Neural progenitor cell (in vitro differentiated cells): ENCODE results near the gene MAP2K7. TPM values are rescaled to one million over a fixed set of nuclear protein-coding genes. Genes with fewer than 3 reads are reported as not detected.

Source experiments
- DNase-seq: peaks from one replicate; pipeline ENCODE4 v3.0.0-alpha.2; 2016; ENCODE audit warnings: low spot score
- H2AFZ ChIP-seq: fragments of 200-600 bp; sonication (generic); replicated peaks from 2 replicates; pipeline ENCODE4 v1.6.1; 2016; ENCODE audit warnings: antibody characterized with exemption
- H3F3A ChIP-seq: fragments of 200-600 bp; sonication (generic); 2 replicates; pipeline ENCODE4 v1.6.1; 2016; ENCODE audit warnings: antibody characterized with exemption, low read depth
- H3K27ac ChIP-seq: fragments of 200-600 bp; sonication (generic); 2 replicates; pipeline ENCODE4 v1.5.1; 2016; ENCODE audit warnings: mild to moderate bottlenecking
- H3K27me3 ChIP-seq: fragments of 200-600 bp; sonication (generic); 2 replicates; pipeline ENCODE4 v1.6.1; 2016; ENCODE audit warnings: mild to moderate bottlenecking, moderate library complexity
- H3K36me3 ChIP-seq: fragments of 200-600 bp; sonication (generic); 2 replicates; pipeline ENCODE4 v1.5.1; 2016
- H3K4me1 ChIP-seq: fragments of 200-600 bp; sonication (generic); 2 replicates; pipeline ENCODE4 v1.6.1; 2016; ENCODE audit warnings: mixed run types
- H3K4me2 ChIP-seq: fragments of 200-600 bp; sonication (generic); 2 replicates; pipeline ENCODE4 v1.6.1; 2016
- H3K4me3 ChIP-seq: fragments of 200-600 bp; sonication (generic); 2 replicates; pipeline ENCODE4 v1.5.1; 2016
- H3K79me2 ChIP-seq: fragments of 200-600 bp; sonication (generic); 2 replicates; pipeline ENCODE4 v1.6.1; 2016; ENCODE audit warnings: low read depth
- H3K9ac ChIP-seq: fragments of 200-600 bp; sonication (generic); 2 replicates; pipeline ENCODE4 v1.6.1; 2016
- H3K9me3 ChIP-seq: fragments of 200-600 bp; sonication (generic); 2 replicates; pipeline ENCODE4 v1.5.1; 2016; ENCODE audit warnings: low read depth
- H4K20me1 ChIP-seq: fragments of 200-600 bp; sonication (generic); 2 replicates; pipeline ENCODE4 v1.6.1; 2016; ENCODE audit warnings: low read depth
- H3K27ac Mint-ChIP-seq: 3 replicates; pipeline ENCODE4 v1.8.0; 2021; ENCODE audit warnings: mixed read lengths
- H3K27me3 Mint-ChIP-seq: 2 replicates; pipeline ENCODE4 v1.8.0; 2022; ENCODE audit warnings: low read depth, mild to moderate bottlenecking, inconsistent platforms, moderate library complexity, mixed read lengths; ENCODE audit not compliant: insufficient read depth
- H3K36me3 Mint-ChIP-seq: 3 replicates; pipeline ENCODE4 v1.8.0; 2021; ENCODE audit warnings: mixed read lengths
- H3K4me1 Mint-ChIP-seq: 3 replicates; pipeline ENCODE4 v1.8.0; 2021; ENCODE audit warnings: mixed read lengths
- H3K4me3 Mint-ChIP-seq: 3 replicates; pipeline ENCODE4 v1.8.0; 2021; ENCODE audit warnings: mild to moderate bottlenecking, moderate library complexity, mixed read lengths
- H3K9me3 Mint-ChIP-seq: 3 replicates; pipeline ENCODE4 v1.8.0; 2020; ENCODE audit warnings: mixed read lengths
- CTCF ChIP-seq: fragments of 200-600 bp; sonication (generic); IDR thresholded peaks from 2 replicates; pipeline ENCODE4 v1.5.1; 2017; ENCODE audit warnings: antibody characterized with exemption, mild to moderate bottlenecking
- EZH2 ChIP-seq: fragments of 200-600 bp; sonication (generic); IDR thresholded peaks from 2 replicates; pipeline ENCODE4 v1.6.1; 2017; ENCODE audit warnings: antibody characterized with exemption, mild to moderate bottlenecking, moderate library complexity
- EZH2phosphoT487 ChIP-seq: fragments of 200-600 bp; sonication (generic); IDR thresholded peaks from 2 replicates; pipeline ENCODE4 v1.6.1; 2017; ENCODE audit warnings: antibody characterized with exemption
- total RNA-seq: library from RNA; depleted of rRNA; stranded (reverse); fragments of >200 nt; gene quantifications from 2 replicates; pipeline ENCODE4 v1.2.3, GENCODE V29; 2015; ENCODE audit warnings: low replicate concordance

The MAP2K7 gene
- total RNA-seq, 1 donor from 2014 or later, result 14.4 TPM

DNA sequence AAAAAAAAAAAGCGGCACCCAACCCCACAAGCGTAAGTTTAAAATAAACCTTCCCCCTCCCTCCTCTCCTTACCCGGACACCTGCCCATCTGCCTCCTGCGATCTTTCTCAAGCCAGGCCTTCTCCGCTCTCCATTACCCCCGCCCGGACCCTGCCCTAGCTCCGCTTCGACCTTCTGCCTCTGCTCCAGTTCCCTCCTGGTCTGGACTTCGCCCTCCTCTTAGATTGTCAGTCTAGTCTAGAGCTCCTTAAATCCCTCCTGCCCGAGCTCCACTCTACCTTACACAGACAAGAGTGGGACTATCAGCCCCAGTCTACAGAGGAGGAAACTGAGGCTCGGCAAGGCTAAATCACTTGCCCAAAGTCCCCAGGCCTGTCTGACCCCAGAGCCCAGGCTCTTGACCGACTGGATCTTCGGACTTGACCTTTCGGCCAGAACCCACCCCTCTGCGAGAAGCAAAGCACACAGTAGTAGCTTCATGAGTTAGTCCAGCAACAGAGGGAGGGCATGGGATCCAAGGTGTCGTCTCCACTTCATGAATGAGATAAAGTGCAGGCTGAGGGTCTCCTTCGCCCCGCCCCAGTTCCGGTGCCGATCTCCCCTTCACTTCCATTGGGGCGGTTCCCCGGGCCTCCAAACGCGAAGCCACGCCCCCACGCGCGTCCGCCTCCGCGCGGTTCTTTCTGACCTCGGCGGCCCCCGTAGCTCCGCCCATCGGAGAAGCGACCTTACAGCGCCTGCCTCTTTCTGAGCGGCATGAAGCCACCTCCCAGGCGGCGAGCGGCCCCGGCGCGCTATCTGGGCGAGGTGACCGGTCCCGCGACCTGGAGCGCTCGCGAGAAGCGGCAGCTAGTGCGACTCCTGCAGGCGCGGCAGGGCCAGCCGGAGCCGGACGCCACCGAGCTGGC, 16.2 kb downstream of the MAP2K7 start, which contains the start of gene SNAPC2:
TSS of gene SNAPC2 (plus strand) at position 729 of the 909 bp plus-strand sequence. CDS start at position 758, 29 bp downstream.
- TF ChIP-seq EZH2phosphoT487 (no peak), CTCF (peak; percentile 25)
- peaks cover 36% of the 10 kb centered on the region for H3K27me3 Mint-ChIP-seq
- peaks cover 3% of the 10 kb centered on the region for H3K36me3 Mint-ChIP-seq
- no peaks in the 10 kb centered on the region for H3K36me3 ChIP-seq
- H3K9me3 ChIP-seq, result no peaks in the 10 kb centered on the region
- H3K27ac ChIP-seq, result peak within 1 kb of the TSS; percentile 66
- H2AFZ ChIP-seq, result peak within 1 kb of the TSS; percentile 54
- H3K9ac ChIP-seq, result no peak within 1 kb of the TSS
- peak within 1 kb of the TSS; percentile 77 for H3K4me2 ChIP-seq
- H3K27ac Mint-ChIP-seq, result no peak within 1 kb of the TSS
- H3K27me3 ChIP-seq, result peaks cover 49% of the 10 kb centered on the region
- no peaks in the 10 kb centered on the region for H3K9me3 Mint-ChIP-seq
- peak; percentile 97 for DNase-seq
- peak within 1 kb of the TSS; percentile 87 for H3K4me3 Mint-ChIP-seq
- peaks cover 15% of the 10 kb centered on the region for H3K4me1 ChIP-seq
- H3K4me1 Mint-ChIP-seq, result peaks cover 39% of the 10 kb centered on the region
- peaks cover 49% of the 10 kb centered on the region for H4K20me1 ChIP-seq
- H3K4me3 ChIP-seq, result peak within 1 kb of the TSS; percentile 75
- H3K79me2 ChIP-seq, result peaks cover 7% of the 10 kb centered on the region
- H3F3A ChIP-seq, result peaks cover 53% of the 10 kb centered on the region

DNA sequence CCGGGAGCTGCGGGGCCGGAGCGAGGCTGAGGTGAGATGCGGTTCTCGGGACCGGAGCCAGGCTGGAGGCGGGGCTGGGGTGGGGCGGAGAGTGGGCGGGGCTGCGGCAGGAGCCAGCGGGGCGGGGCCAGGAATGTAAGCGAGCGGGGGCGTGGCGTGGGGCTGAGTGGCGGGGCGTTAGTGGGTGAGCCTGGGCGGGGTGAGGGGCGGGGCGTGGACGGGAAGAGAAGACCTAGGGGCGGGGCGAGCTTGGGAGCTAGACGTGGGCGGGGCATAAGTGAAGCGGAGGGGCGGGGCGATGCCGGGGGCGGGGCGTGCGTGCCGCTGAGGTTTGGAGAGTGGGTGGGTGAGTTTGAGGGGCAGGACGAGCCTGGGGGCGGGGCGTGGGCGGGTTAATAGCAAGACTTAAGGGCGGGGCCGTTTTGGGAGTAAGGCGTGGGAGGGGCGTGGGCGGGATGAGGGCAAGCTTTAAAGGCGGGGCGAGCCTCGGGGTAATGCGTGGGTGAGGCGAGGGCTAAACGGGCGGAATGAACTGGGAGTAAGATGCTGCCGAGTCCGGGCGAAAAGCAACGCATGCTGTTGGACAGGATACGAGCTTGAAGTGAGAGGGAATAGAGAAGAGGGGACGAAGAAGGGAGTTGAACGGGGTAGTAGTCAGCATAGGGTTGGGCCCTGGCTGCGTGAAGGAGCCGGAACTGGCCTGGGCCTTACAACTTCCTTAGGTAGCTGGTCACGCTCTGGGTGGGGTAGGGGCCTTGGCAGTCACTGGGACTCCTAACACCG, 17.0 kb downstream of the MAP2K7 start:
- no peak overlapping the region for H3K27ac Mint-ChIP-seq
- no peak overlapping the region for H3K9ac ChIP-seq
- no peaks in the 10 kb centered on the region for H3K36me3 ChIP-seq
- peaks cover 3% of the 10 kb centered on the region for H3K36me3 Mint-ChIP-seq
- peaks cover 50% of the 10 kb centered on the region for H4K20me1 ChIP-seq
- no peak for TF ChIP-seq EZH2
- no peak for TF ChIP-seq CTCF
- TF ChIP-seq EZH2phosphoT487, result no peak
- peak overlapping the region; percentile 75 for H3K4me3 ChIP-seq
- peaks cover 15% of the 10 kb centered on the region for H3K4me1 ChIP-seq
- peak; percentile 99 for DNase-seq
- peak overlapping the region; percentile 77 for H3K4me2 ChIP-seq
- H2AFZ ChIP-seq, result peak overlapping the region; percentile 54
- peaks cover 30% of the 10 kb centered on the region for H3K27me3 Mint-ChIP-seq
- H3K4me3 Mint-ChIP-seq, result peak overlapping the region; percentile 87
- peaks cover 36% of the 10 kb centered on the region for H3K4me1 Mint-ChIP-seq
- peak overlapping the region; percentile 66 for H3K27ac ChIP-seq
- H3K9me3 Mint-ChIP-seq, result no peaks in the 10 kb centered on the region
- peaks cover 54% of the 10 kb centered on the region for H3F3A ChIP-seq
- peaks cover 41% of the 10 kb centered on the region for H3K27me3 ChIP-seq
- H3K79me2 ChIP-seq, result peaks cover 8% of the 10 kb centered on the region
- no peaks in the 10 kb centered on the region for H3K9me3 ChIP-seq

DNA sequence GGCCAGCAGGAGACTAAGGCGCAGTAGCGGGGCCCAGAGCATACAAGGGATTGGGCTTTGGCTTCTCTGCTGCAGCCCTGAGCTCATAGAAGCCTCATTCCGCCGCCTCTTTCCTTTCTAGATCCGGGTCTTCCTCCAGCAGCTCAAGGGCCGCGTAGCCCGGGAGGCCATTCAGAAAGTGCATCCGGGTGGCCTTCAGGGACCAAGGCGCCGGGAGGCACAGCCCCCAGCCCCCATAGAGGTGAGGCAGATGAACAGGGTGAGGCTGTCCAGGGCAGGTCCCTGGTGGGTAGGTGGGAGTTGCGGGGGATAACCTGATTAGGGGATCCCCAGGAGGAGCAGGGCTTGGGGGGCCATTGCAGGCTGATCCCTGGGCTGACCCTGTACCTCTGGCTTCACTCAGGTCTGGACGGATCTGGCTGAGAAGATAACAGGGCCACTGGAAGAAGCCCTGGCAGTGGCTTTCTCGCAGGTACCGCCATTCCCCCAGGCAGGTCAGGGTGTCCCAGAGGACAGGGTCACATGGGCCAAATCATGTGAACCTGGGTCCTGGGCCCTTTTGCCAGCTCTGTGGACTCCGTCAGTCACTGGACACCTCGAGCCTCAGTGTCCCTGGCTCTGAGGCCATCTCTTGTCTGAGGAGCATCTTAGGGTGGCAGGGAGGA, 17.8 kb downstream of the MAP2K7 start:
- TF ChIP-seq EZH2 (no peak), EZH2phosphoT487 (no peak), CTCF (no peak)
- Histone ChIP-seq H3K79me2 (peaks cover 8% of the 10 kb centered on the region), H2AFZ (no peak overlapping the region), H3K36me3 (no peaks in the 10 kb centered on the region), H3K27me3 (peaks cover 34% of the 10 kb centered on the region), H3K9ac (no peak overlapping the region), H3K9me3 (no peaks in the 10 kb centered on the region), H3F3A (peaks cover 52% of the 10 kb centered on the region), H3K27ac (peak overlapping the region; percentile 3), H3K4me3 (peak overlapping the region; percentile 37), H3K4me1 (peaks cover 8% of the 10 kb centered on the region), H3K4me2 (peak overlapping the region; percentile 72), H4K20me1 (peaks cover 53% of the 10 kb centered on the region)
- Mint-ChIP-seq H3K4me3 (peak overlapping the region; percentile 87), H3K27ac (no peak overlapping the region), H3K9me3 (no peaks in the 10 kb centered on the region), H3K36me3 (peaks cover 4% of the 10 kb centered on the region), H3K27me3 (peaks cover 28% of the 10 kb centered on the region), H3K4me1 (peaks cover 39% of the 10 kb centered on the region)
- no peak for DNase-seq
